OCI-LY7 (cell line): ENCODE results near the gene MRGPRX3. TPM values are rescaled to one million over a fixed set of nuclear protein-coding genes. Genes with fewer than 3 reads are reported as not detected.

Experiments
- BruUV-seq: library from RNA; stranded (reverse); fragments of 400-500 nt; replicated peaks from 2 replicates; lab custom pipeline; 2021; lab: Mats Ljungman, UMichigan
- CTCF ChIA-PET: fragments of 300-600 bp; sonication (Branson Sonifier 250); formaldehyde crosslinking; loops from one replicate; lab custom pipeline; 2022; ENCODE audit warnings: antibody characterized with exemption; ENCODE audit not compliant: unreplicated experiment; lab: Charles Lee
- POLR2A ChIA-PET: fragments of 300-600 bp; sonication (Branson Sonifier 250); formaldehyde crosslinking; loops from one replicate; lab custom pipeline; 2022; ENCODE audit warnings: antibody characterized with exemption; lab: Charles Lee
- DNase-seq: peaks from one replicate; pipeline ENCODE4 v3.0.0-alpha.2; 2015; ENCODE audit warnings: low spot score
- H2AFZ ChIP-seq: fragments of 200-600 bp; sonication (generic), shearing (Covaris generic); 2 replicates; pipeline ENCODE4 v1.6.1; 2014; ENCODE audit warnings: mild to moderate bottlenecking, antibody characterized with exemption, low read length, moderate library complexity
- H3K27ac ChIP-seq: fragments of 200-600 bp; sonication (generic); 2 replicates; pipeline ENCODE4 v1.5.1; 2014; ENCODE audit warnings: mixed run types, low read depth, mild to moderate bottlenecking, moderate library complexity, low read length, inconsistent platforms; ENCODE audit not compliant: poor library complexity, severe bottlenecking
- H3K36me3 ChIP-seq: fragments of 200-600 bp; sonication (generic); 2 replicates; pipeline ENCODE4 v1.6.1; 2014; ENCODE audit warnings: mild to moderate bottlenecking, antibody characterized with exemption, low read length, moderate library complexity, mixed read lengths; ENCODE audit not compliant: insufficient read depth
- H3K4me1 ChIP-seq: fragments of 200-600 bp; sonication (generic); 2 replicates; pipeline ENCODE4 v1.5.1; 2014; ENCODE audit warnings: mild to moderate bottlenecking, low read length; ENCODE audit not compliant: insufficient read depth, poor library complexity, severe bottlenecking
- H3K4me2 ChIP-seq: fragments of 200-600 bp; sonication (generic); 2 replicates; pipeline ENCODE4 v1.6.1; 2014; ENCODE audit warnings: mild to moderate bottlenecking, low read length
- H3K4me3 ChIP-seq: fragments of 200-600 bp; sonication (generic); 2 replicates; pipeline ENCODE4 v1.5.1; 2014; ENCODE audit warnings: mild to moderate bottlenecking, low read depth, low read length; ENCODE audit not compliant: poor library complexity, severe bottlenecking
- H3K79me2 ChIP-seq: fragments of 200-600 bp; sonication (generic); 2 replicates; pipeline ENCODE4 v1.6.1; 2016; ENCODE audit warnings: low read depth, mild to moderate bottlenecking, low read length, moderate library complexity, mixed read lengths; ENCODE audit not compliant: insufficient read depth
- H3K9me2 ChIP-seq: fragments of 200-600 bp; sonication (generic); 2 replicates; pipeline ENCODE4 v1.6.1; 2016; ENCODE audit warnings: mild to moderate bottlenecking, low read length, mixed read lengths; ENCODE audit not compliant: insufficient read depth
- H3K9me3 ChIP-seq: fragments of 200-600 bp; sonication (generic); 2 replicates; pipeline ENCODE4 v1.6.1; 2014; ENCODE audit warnings: mild to moderate bottlenecking, mixed run types, low read length, mixed read lengths
- H4K20me1 ChIP-seq: fragments of 200-600 bp; sonication (generic); 2 replicates; pipeline ENCODE4 v1.6.1; 2014; ENCODE audit warnings: mild to moderate bottlenecking, antibody characterized with exemption, low read length, moderate library complexity, mixed read lengths; ENCODE audit not compliant: insufficient read depth
- EZH2phosphoT487 ChIP-seq: fragments of 200-600 bp; sonication (generic); IDR thresholded peaks from 2 replicates; pipeline ENCODE4 v1.6.1; 2018; ENCODE audit warnings: low read depth, borderline replicate concordance, mild to moderate bottlenecking, mixed run types, antibody characterized with exemption, low read length, moderate library complexity, mixed read lengths
- intact Hi-C: fragments of 100-400 bp; cut with micrococcal nuclease; formaldehyde crosslinking; loops from one replicate; pipeline ENCODE4 v1.10.0; 2022; ENCODE audit not compliant: unreplicated experiment
- total RNA-seq, 2 experiments: library from RNA; depleted of rRNA in 1 of 2; stranded (reverse); fragments of >200 nt in 1 of 2; shearing (Covaris generic) in 1 of 2; gene quantifications; 2 replicates each; pipeline ENCODE4 v1.2.3, GENCODE V29; 2014 to 2022
- TF ChIP-seq, protein P1 (sequence below): fragments of 200-600 bp; sonication (generic); conservative IDR thresholded peaks from 2 replicates; pipeline ENCODE4 v1.5.1; 2014; ENCODE audit warnings: mild to moderate bottlenecking, antibody characterized with exemption, low read length, moderate library complexity, mixed read lengths

MRGPRX3 gene
- total RNA-seq, 2 experiments from 2014 or later: not detected

DNA sequence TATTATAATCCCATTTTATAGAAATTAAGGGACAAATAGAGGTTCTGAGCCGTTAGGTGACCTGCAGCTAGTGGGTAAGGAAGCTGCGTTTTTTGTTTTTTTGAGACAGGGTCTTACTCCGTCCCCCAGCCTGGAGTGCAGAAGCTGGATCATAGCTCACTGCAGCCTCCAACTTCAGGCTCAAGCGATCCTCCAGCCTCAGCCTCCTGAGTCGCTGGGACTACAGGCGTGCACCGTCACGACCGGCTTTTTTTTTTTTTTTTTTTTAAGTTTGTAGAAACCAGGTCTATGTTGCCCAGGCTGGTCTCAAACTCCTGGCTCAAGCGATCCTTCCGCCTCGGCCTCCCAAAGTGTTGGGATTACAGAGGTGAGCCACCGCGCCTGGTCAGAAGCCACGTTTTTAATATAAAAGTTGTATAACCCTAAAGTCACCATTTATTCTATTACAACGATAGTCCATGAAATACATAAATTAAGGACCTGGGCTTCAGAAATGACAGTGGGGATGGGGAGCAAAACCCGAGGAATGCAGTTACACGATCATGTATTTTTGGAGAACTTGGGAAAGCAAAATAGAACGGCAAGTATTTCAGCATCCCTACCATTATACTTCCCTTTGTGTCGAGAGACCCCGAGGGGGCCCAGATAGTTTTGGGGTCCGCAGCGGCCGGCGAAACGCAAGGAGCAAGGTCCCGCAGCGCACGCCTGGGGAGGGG, 27.1 kb upstream of the MRGPRX3 start:
- no peaks in the 10 kb centered on the region for H3K9me2 ChIP-seq
- no TSS peak for BruUV-seq
- H3K36me3 ChIP-seq: peaks cover 40% of the 10 kb centered on the region
- no peaks in the 10 kb centered on the region for H3K9me3 ChIP-seq
- H3K4me1 ChIP-seq: peaks cover 34% of the 10 kb centered on the region
- H3K4me2 ChIP-seq: peak overlapping the region; percentile 83
- H2AFZ ChIP-seq: peak overlapping the region; percentile 93
- H4K20me1 ChIP-seq: no peaks in the 10 kb centered on the region
- H3K79me2 ChIP-seq: peaks cover 36% of the 10 kb centered on the region
- ChIA-PET CTCF (interaction anchor here (1.3 kb wide), 1 partner anchor 10 kb away, joined by 12 read pairs; no protein-coding TSS in a partner anchor), POLR2A (interaction anchor here (0.5 to 1.9 kb wide), 6 partner anchors 10 to 888 kb away, joined by 3 to 11 read pairs (median 5); partner anchors contain the start of genes LDHA and SERGEF)
- intact Hi-C loops: loop anchor here (1.0 to 5.0 kb wide), 2 partner anchors 93 to 113 kb away; partner anchors contain the start of gene SERGEF
- no peak for DNase-seq
- peak overlapping the region; percentile 99 for H3K4me3 ChIP-seq
- TF ChIP-seq EZH2phosphoT487: no peak
- TF ChIP-seq, protein P1, sequence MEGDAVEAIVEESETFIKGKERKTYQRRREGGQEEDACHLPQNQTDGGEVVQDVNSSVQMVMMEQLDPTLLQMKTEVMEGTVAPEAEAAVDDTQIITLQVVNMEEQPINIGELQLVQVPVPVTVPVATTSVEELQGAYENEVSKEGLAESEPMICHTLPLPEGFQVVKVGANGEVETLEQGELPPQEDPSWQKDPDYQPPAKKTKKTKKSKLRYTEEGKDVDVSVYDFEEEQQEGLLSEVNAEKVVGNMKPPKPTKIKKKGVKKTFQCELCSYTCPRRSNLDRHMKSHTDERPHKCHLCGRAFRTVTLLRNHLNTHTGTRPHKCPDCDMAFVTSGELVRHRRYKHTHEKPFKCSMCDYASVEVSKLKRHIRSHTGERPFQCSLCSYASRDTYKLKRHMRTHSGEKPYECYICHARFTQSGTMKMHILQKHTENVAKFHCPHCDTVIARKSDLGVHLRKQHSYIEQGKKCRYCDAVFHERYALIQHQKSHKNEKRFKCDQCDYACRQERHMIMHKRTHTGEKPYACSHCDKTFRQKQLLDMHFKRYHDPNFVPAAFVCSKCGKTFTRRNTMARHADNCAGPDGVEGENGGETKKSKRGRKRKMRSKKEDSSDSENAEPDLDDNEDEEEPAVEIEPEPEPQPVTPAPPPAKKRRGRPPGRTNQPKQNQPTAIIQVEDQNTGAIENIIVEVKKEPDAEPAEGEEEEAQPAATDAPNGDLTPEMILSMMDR: no peak
- H3K27ac ChIP-seq: peak overlapping the region; percentile 33

DNA sequence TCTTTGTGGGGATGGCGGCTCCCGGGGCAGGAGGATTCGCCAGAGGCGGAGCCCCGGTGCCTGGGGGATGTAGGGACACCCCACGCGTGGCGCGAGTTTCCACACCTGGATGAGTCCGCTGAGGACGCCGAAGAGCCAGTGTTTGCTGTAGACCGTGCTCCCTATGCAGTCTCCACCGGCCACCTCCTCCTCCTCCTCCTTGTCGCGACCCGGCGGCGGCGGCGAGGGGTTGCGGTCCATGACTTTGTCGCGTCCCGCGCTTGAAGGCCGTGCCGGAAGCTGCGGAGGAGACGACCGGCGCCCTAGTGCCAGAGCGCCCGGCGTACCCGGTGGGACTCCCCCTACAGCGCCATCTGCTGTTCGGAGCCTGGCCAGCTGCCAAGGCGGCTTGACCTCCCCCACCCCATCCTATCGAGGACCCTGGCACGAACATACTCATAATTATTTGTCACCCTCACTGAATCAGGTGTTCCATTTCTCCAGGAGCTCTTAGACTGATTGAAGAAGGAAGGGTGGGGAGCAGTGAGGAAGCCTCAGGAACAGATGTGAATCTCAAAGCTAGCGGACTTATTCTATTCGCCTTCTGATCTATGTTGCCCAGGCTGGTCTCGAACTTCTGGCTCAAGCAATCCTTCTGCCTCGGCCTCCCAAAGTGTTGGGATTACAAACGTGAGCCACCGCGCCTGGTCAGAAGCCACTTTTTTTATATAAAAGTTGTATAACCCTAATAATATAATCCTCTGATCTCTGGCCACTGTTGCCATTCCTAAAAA, 26.4 kb upstream of the MRGPRX3 start, which contains the start of gene SAAL1:
Gene SAAL1, minus strand, starts transcription at position 281 of the 773 bp plus-strand sequence. Its CDS starts 41 bp downstream, at position 240.
- DNase-seq: peak; percentile 93
- Histone ChIP-seq H3K4me2 (peak within 1 kb of the TSS; percentile 83), H3K79me2 (peaks cover 31% of the 10 kb centered on the region), H3K9me3 (no peaks in the 10 kb centered on the region), H3K4me3 (peak within 1 kb of the TSS; percentile 99), H4K20me1 (no peaks in the 10 kb centered on the region), H3K9me2 (no peaks in the 10 kb centered on the region), H3K36me3 (peaks cover 33% of the 10 kb centered on the region), H3K4me1 (peaks cover 34% of the 10 kb centered on the region), H2AFZ (peak within 1 kb of the TSS; percentile 93), H3K27ac (peak within 1 kb of the TSS; percentile 33)
- TF ChIP-seq, protein P1: peak; percentile 92
- no peak for TF ChIP-seq EZH2phosphoT487
- ChIA-PET POLR2A (interaction anchor here (0.8 to 1.3 kb wide), 3 partner anchors 9 to 92 kb away, joined by 3 to 8 read pairs (median 5); no protein-coding TSS in a partner anchor), CTCF (interaction anchor here (0.6 to 1.3 kb wide), 2 partner anchors 9 to 25 kb away, joined by 4 to 12 read pairs; no protein-coding TSS in a partner anchor)
- intact Hi-C loops: loop anchor here (1.0 to 5.0 kb wide), 3 partner anchors 94 to 131 kb away; partner anchors contain the start of genes SAA4 and SERGEF
- BruUV-seq: no TSS peak
